ENCODE measurements around the gene SNTN.

DNA sequence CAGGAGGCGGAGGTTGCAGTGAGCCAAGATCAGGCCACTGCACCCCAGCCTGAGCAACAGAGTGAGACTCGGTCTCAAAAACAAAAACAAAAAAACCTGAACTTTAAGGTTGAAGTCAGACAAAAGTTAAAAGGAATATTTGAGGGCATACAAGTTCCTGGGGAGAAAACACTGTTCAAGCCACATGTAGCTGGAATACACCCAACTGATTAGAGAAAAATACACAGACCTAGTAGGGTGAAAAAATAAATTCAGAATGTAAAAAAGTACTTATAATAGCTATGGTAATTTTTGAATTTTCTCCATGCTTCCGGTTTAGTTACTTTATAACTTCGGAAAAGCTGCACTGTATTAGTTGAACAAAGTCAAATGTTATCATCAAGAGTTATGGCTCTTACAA is 42.6 kb upstream of the SNTN start:
- TF ChIP-seq, protein P1, sequence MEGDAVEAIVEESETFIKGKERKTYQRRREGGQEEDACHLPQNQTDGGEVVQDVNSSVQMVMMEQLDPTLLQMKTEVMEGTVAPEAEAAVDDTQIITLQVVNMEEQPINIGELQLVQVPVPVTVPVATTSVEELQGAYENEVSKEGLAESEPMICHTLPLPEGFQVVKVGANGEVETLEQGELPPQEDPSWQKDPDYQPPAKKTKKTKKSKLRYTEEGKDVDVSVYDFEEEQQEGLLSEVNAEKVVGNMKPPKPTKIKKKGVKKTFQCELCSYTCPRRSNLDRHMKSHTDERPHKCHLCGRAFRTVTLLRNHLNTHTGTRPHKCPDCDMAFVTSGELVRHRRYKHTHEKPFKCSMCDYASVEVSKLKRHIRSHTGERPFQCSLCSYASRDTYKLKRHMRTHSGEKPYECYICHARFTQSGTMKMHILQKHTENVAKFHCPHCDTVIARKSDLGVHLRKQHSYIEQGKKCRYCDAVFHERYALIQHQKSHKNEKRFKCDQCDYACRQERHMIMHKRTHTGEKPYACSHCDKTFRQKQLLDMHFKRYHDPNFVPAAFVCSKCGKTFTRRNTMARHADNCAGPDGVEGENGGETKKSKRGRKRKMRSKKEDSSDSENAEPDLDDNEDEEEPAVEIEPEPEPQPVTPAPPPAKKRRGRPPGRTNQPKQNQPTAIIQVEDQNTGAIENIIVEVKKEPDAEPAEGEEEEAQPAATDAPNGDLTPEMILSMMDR (IDR thresholded peaks at IDR 0.05) = no peak
- TF ChIP-seq POLR2A (IDR thresholded peaks at IDR 0.05) = no peak

Measured in Peyer's patch (tissue), 4 donors.